ENCODE data around the gene STAU1. TPM values are rescaled to one million over a fixed set of nuclear protein-coding genes. Genes with fewer than 3 reads are reported as not detected.
"Not testable (repeated sequence)": the region's sequence is repeated elsewhere in the genome, so short reads cannot be mapped to it uniquely, and the experiment has no call there.

Gene STAU1
- total RNA-seq, 2 experiments from 2014 or later: 50.6 to 54.4 TPM

GRCh38 chr20:49174183-49174582 is 14.0 kb downstream of the STAU1 start:
- CTCF ChIA-PET: no interaction called here
- DNase-seq: no peak
- H3K4me3 Mint-ChIP-seq: no peak overlapping the region
- H3K27ac Mint-ChIP-seq: no peak overlapping the region
- peaks cover 41% of the 10 kb centered on the region for H3K4me1 Mint-ChIP-seq (ENCODE audit: low read depth)
- H3K9me3 Mint-ChIP-seq: no peaks in the 10 kb centered on the region
- H3K36me3 Mint-ChIP-seq (ENCODE audit: low read depth): peaks cover 26% of the 10 kb centered on the region
- intact Hi-C loops (cut with micrococcal nuclease): no loop called here
- no peaks in the 10 kb centered on the region for H3K27me3 Mint-ChIP-seq (ENCODE audit: low read depth)

GRCh38 chr20:49172413-49172812 is 15.7 kb downstream of the STAU1 start:
- intact Hi-C loops (cut with micrococcal nuclease): no loop called here
- peaks cover 50% of the 10 kb centered on the region for H3K4me1 Mint-ChIP-seq (ENCODE audit: low read depth)
- CTCF ChIA-PET: interaction anchor here (0.6 to 0.7 kb wide), 2 partner anchors 95 to 199 kb away, joined by 3 to 4 read pairs; no protein-coding TSS in a partner anchor
- H3K9me3 Mint-ChIP-seq: no peaks in the 10 kb centered on the region
- H3K27me3 Mint-ChIP-seq (ENCODE audit: low read depth): no peaks in the 10 kb centered on the region
- peaks cover 20% of the 10 kb centered on the region for H3K36me3 Mint-ChIP-seq (ENCODE audit: low read depth)
- no peak for DNase-seq
- H3K4me3 Mint-ChIP-seq: no peak overlapping the region
- H3K27ac Mint-ChIP-seq: no peak overlapping the region

DNA sequence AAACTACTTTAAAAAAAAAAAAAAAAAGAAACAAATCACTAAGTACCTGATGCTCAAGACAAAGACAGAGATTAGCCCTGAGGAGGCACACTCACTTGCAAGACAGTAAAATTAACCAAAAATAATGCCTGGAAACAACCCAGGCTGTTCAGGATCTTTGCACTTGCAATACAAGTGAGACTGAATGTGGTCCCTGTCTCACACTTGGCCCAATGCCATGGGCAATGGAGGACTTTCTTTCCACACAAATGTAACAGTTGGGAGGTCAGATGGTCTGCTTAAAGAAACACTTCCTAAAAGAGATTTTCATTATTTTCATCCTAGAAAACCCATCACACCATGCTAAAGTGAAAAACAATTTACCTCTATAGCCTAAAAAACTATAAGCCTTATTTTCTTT is 16.2 kb downstream of the STAU1 start:
- Mint-ChIP-seq H3K4me1 (ENCODE audit: low read depth) (peaks cover 55% of the 10 kb centered on the region), H3K36me3 (ENCODE audit: low read depth) (peaks cover 20% of the 10 kb centered on the region), H3K9me3 (no peaks in the 10 kb centered on the region), H3K27ac (no peak overlapping the region), H3K27me3 (ENCODE audit: low read depth) (no peaks in the 10 kb centered on the region), H3K4me3 (no peak overlapping the region)
- intact Hi-C loops (cut with micrococcal nuclease): no loop called here
- DNase-seq: no peak
- CTCF ChIA-PET: interaction anchor here (0.7 kb wide), 1 partner anchor 199 kb away, joined by 3 read pairs; no protein-coding TSS in a partner anchor

- Mint-ChIP-seq H3K4me3 (no peak overlapping the region), H3K27me3 (ENCODE audit: low read depth) (no peaks in the 10 kb centered on the region), H3K36me3 (ENCODE audit: low read depth) (peaks cover 19% of the 10 kb centered on the region), H3K9me3 (no peaks in the 10 kb centered on the region), H3K4me1 (ENCODE audit: low read depth) (peaks cover 64% of the 10 kb centered on the region), H3K27ac (no peak overlapping the region)
- intact Hi-C loops (cut with micrococcal nuclease): no loop called here
- no peak for DNase-seq
- CTCF ChIA-PET: interaction anchor here (1.0 kb wide), 1 partner anchor 46 kb away, joined by 3 read pairs; no protein-coding TSS in a partner anchor
Observed at GRCh38 chr20:49170714-49171113, 17.4 kb downstream of the STAU1 start.

DNA sequence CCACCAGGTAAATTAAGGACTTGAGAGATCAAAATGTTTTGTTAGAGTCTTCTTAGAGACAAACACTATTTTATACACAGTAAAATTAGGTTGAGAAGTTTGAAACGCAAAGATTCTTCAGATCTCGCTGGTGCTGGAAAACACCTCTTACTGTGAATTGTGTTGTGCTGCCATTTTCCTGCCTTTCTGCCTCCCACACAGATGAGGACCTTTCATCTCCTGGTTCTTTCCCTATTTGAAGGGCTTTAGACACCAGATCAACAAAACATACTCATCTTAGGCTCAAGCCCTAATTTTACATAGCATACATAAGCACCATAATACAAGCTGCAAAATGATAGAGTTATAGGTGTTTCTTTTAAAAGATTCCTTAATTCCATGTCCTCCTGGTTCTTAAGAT is 18.6 kb downstream of the STAU1 start:
- H3K4me1 Mint-ChIP-seq (ENCODE audit: low read depth): peaks cover 71% of the 10 kb centered on the region
- H3K4me3 Mint-ChIP-seq: no peak overlapping the region
- peak; percentile 51 for DNase-seq
- no peaks in the 10 kb centered on the region for H3K27me3 Mint-ChIP-seq (ENCODE audit: low read depth)
- H3K9me3 Mint-ChIP-seq: no peaks in the 10 kb centered on the region
- CTCF ChIA-PET: no interaction called here
- H3K36me3 Mint-ChIP-seq (ENCODE audit: low read depth): peaks cover 19% of the 10 kb centered on the region
- peak overlapping the region; percentile 5 for H3K27ac Mint-ChIP-seq
- intact Hi-C loops (cut with micrococcal nuclease): loop anchor here (1.0 to 10.0 kb wide), 4 partner anchors 9 to 635 kb away; partner anchors contain the start of genes ARFGEF2 and PREX1

DNA sequence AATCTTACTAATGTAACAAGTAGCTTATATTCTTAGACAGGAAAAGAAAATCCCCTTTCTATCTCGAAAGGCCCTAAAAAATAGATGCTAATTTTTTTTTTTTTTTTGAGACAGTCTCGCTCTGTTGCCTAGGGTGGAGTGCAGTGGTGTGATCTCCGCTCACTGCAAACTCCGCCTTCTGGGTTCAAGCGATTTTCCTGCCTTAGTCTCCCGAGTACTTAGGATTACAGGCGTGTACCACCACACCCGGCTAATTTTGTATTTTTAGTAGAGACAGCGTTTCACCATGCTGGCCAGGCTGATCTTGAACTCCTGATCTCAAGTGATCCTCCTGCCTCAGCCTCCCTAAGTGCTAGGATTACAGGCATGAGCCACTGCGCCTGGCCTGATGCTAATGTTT is 19.3 kb downstream of the STAU1 start:
- intact Hi-C loops (cut with micrococcal nuclease): loop anchor here (1.0 to 10.0 kb wide), 4 partner anchors 9 to 636 kb away; partner anchors contain the start of genes ARFGEF2 and PREX1
- H3K9me3 Mint-ChIP-seq; DNase-seq; H3K27me3 Mint-ChIP-seq (ENCODE audit: low read depth); CTCF ChIA-PET; H3K4me3 Mint-ChIP-seq: not testable (repeated sequence)
- H3K27ac Mint-ChIP-seq: peak overlapping the region; percentile 5
- peaks cover 71% of the 10 kb centered on the region for H3K4me1 Mint-ChIP-seq (ENCODE audit: low read depth)
- H3K36me3 Mint-ChIP-seq (ENCODE audit: low read depth): peaks cover 18% of the 10 kb centered on the region

DNA sequence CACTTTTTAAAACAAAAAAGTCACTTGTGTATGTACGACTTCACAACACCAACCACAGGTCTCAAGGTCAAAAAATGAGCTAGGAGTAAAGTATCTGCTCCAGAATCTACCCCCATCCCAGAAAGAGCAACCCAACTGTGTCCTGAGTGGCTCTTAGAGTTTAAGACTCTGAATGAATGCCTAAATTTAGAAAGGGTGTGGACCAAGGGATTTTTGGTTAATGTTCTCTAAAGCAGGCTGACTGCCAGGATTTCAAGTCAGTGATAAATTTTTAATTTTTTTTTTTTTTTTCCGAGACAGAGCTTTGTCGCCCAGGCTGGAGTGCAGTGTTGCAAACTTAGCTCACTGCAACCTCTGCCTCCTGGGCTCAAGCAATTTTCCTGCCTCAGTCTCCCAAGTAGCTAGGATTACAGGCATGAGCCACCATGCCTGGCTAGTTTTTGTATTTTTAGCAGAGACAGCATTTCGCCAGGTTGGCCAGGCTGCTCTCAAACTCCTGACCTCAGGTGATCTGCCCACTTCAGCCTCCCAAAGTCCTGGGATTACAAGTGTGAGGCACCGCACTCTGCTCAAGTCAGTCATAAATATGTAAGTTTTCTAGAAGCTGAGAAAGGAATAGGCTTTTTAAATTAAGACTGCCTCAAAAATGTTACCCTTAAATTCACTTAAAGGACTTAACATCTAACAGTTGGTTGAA is 20.2 kb downstream of the STAU1 start:
- Mint-ChIP-seq H3K4me1 (ENCODE audit: low read depth) (peaks cover 67% of the 10 kb centered on the region), H3K36me3 (ENCODE audit: low read depth) (peaks cover 13% of the 10 kb centered on the region), H3K27ac (peak overlapping the region; percentile 69), H3K27me3 (ENCODE audit: low read depth) (no peaks in the 10 kb centered on the region), H3K9me3 (no peaks in the 10 kb centered on the region), H3K4me3 (no peak overlapping the region)
- CTCF ChIA-PET: interaction anchor here (1.2 to 1.7 kb wide), 4 partner anchors 19 to 49 kb away, joined by 3 to 6 read pairs (median 4); no protein-coding TSS in a partner anchor
- DNase-seq: no peak
- intact Hi-C loops (cut with micrococcal nuclease): loop anchor here (10.0 kb wide), 3 partner anchors 243 to 637 kb away; partner anchors contain the start of genes ARFGEF2 and PREX1

GRCh38 chr20:49166534-49167449 is 21.3 kb downstream of the STAU1 start:
- H3K27me3 Mint-ChIP-seq (ENCODE audit: low read depth): no peaks in the 10 kb centered on the region
- peaks cover 12% of the 10 kb centered on the region for H3K36me3 Mint-ChIP-seq (ENCODE audit: low read depth)
- DNase-seq: no peak
- H3K9me3 Mint-ChIP-seq: no peaks in the 10 kb centered on the region
- peak overlapping the region; percentile 48 for H3K4me3 Mint-ChIP-seq
- H3K4me1 Mint-ChIP-seq (ENCODE audit: low read depth): peaks cover 71% of the 10 kb centered on the region
- CTCF ChIA-PET: interaction anchor here (0.6 to 3.4 kb wide), 7 partner anchors 20 to 50 kb away, joined by 3 to 20 read pairs (median 5); no protein-coding TSS in a partner anchor
- intact Hi-C loops (cut with micrococcal nuclease): loop anchor here (1.0 to 10.0 kb wide), 6 partner anchors 22 to 638 kb away; partner anchors contain the start of genes ARFGEF2, CSE1L, PREX1 and STAU1
- peak overlapping the region; percentile 84 for H3K27ac Mint-ChIP-seq

DNA sequence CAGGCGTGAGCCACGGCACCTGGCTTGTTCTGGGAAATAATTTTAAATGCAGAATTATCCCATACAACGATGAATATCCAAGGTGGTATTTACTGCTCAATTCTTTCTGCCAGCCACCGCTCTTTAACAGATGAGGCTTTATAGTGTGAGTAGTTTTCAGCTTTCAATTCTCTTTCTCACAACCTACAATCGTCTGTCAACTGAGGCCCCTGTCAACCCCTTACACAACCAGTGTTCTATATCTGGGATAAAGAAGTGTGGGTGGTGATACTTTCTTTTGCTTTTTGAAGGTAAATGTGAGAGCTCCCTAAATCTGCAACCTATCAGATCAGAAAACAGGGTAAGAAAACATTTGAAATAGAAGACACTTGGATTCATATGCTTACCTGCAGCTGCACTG is 22.5 kb downstream of the STAU1 start:
- Mint-ChIP-seq H3K4me1 (ENCODE audit: low read depth) (peaks cover 76% of the 10 kb centered on the region), H3K36me3 (ENCODE audit: low read depth) (peaks cover 12% of the 10 kb centered on the region), H3K4me3 (peak overlapping the region; percentile 5), H3K27ac (peak overlapping the region; percentile 70), H3K27me3 (ENCODE audit: low read depth) (no peaks in the 10 kb centered on the region), H3K9me3 (no peaks in the 10 kb centered on the region)
- peak; percentile 39 for DNase-seq
- CTCF ChIA-PET: interaction anchor here (1.0 to 3.4 kb wide), 4 partner anchors 15 to 52 kb away, joined by 3 to 20 read pairs (median 6); no protein-coding TSS in a partner anchor
- intact Hi-C loops (cut with micrococcal nuclease): loop anchor here (1.0 to 10.0 kb wide), 6 partner anchors 23 to 639 kb away; partner anchors contain the start of genes ARFGEF2, CSE1L, PREX1 and STAU1

GRCh38 chr20:49163696-49164095 is 24.4 kb downstream of the STAU1 start:
- no peak overlapping the region for H3K27ac Mint-ChIP-seq
- DNase-seq: no peak
- CTCF ChIA-PET: interaction anchor here (0.5 to 3.4 kb wide), 4 partner anchors 26 to 59 kb away, joined by 3 to 20 read pairs (median 6); no protein-coding TSS in a partner anchor
- no peak overlapping the region for H3K4me3 Mint-ChIP-seq
- H3K4me1 Mint-ChIP-seq (ENCODE audit: low read depth): peaks cover 73% of the 10 kb centered on the region
- H3K36me3 Mint-ChIP-seq (ENCODE audit: low read depth): peaks cover 12% of the 10 kb centered on the region
- H3K27me3 Mint-ChIP-seq (ENCODE audit: low read depth): no peaks in the 10 kb centered on the region
- intact Hi-C loops (cut with micrococcal nuclease): loop anchor here (10.0 kb wide), 3 partner anchors 239 to 641 kb away; partner anchors contain the start of genes ARFGEF2 and PREX1
- H3K9me3 Mint-ChIP-seq: no peaks in the 10 kb centered on the region

GRCh38 chr20:49161428-49162152 is 26.5 kb downstream of the STAU1 start:
- peaks cover 15% of the 10 kb centered on the region for H3K36me3 Mint-ChIP-seq (ENCODE audit: low read depth)
- intact Hi-C loops (cut with micrococcal nuclease): loop anchor here (2.0 to 10.0 kb wide), 4 partner anchors 55 to 643 kb away; partner anchors contain the start of genes ARFGEF2 and PREX1
- no peak for DNase-seq
- H3K27ac Mint-ChIP-seq: no peak overlapping the region
- CTCF ChIA-PET: interaction anchor here (0.6 to 1.3 kb wide), 5 partner anchors 23 to 56 kb away, joined by 3 to 4 read pairs (median 3); no protein-coding TSS in a partner anchor
- H3K4me1 Mint-ChIP-seq (ENCODE audit: low read depth): peaks cover 58% of the 10 kb centered on the region
- H3K9me3 Mint-ChIP-seq: no peaks in the 10 kb centered on the region
- H3K4me3 Mint-ChIP-seq: no peak overlapping the region
- H3K27me3 Mint-ChIP-seq (ENCODE audit: low read depth): no peaks in the 10 kb centered on the region

Data from activated naive CD4-positive, alpha-beta T cell treated with anti-CD3 and anti-CD28 coated beads for 36 hours (primary cell).